Karpas-422 (cell line): ENCODE results near the gene AOX1. TPM values are rescaled to one million over a fixed set of nuclear protein-coding genes. Genes with fewer than 3 reads are reported as not detected.

Source experiments
- DNase-seq: peaks from one replicate; pipeline ENCODE4 v3.0.0-alpha.2; 2015
- H2AFZ ChIP-seq: fragments of 200-600 bp; sonication (generic); 2 replicates; pipeline ENCODE4 v1.6.1; 2014; ENCODE audit warnings: antibody characterized with exemption, low read length, mixed read lengths
- H3K27ac ChIP-seq: fragments of 200-600 bp; sonication (generic); 2 replicates; pipeline ENCODE4 v1.5.1; 2014; ENCODE audit warnings: mild to moderate bottlenecking, low read length, moderate library complexity
- H3K27me3 ChIP-seq: fragments of 200-600 bp; sonication (generic); 2 replicates; pipeline ENCODE4 v1.6.1; 2014; ENCODE audit warnings: low read length, mixed read lengths
- H3K36me3 ChIP-seq: fragments of 200-600 bp; sonication (generic); 2 replicates; pipeline ENCODE4 v1.6.1; 2014; ENCODE audit warnings: low read length, mixed read lengths; ENCODE audit not compliant: insufficient read depth
- H3K4me1 ChIP-seq: fragments of 200-600 bp; sonication (generic); 2 replicates; pipeline ENCODE4 v1.6.1; 2014; ENCODE audit warnings: mild to moderate bottlenecking, low read length, mixed read lengths
- H3K4me2 ChIP-seq: fragments of 200-600 bp; sonication (generic); 2 replicates; pipeline ENCODE4 v1.6.1; 2014; ENCODE audit warnings: low read length, low read depth, mild to moderate bottlenecking; ENCODE audit not compliant: poor library complexity, severe bottlenecking
- H3K4me3 ChIP-seq: fragments of 200-600 bp; sonication (generic); 2 replicates; pipeline ENCODE4 v1.5.1; 2014; ENCODE audit warnings: mild to moderate bottlenecking, antibody characterized with exemption, low read length, mixed read lengths
- H3K79me2 ChIP-seq: fragments of 200-600 bp; sonication (generic); 2 replicates; pipeline ENCODE4 v1.6.1; 2014; ENCODE audit warnings: mild to moderate bottlenecking, low read length, mixed read lengths
- H3K9ac ChIP-seq: fragments of 200-600 bp; sonication (generic); 2 replicates; pipeline ENCODE4 v1.6.0; 2014; ENCODE audit warnings: low read length
- H3K9me2 ChIP-seq: fragments of 200-600 bp; sonication (generic), shearing (Covaris generic); replicated peaks from 2 replicates; pipeline ENCODE4 v1.6.0; 2014; ENCODE audit warnings: mild to moderate bottlenecking, low read length, moderate library complexity; ENCODE audit not compliant: insufficient read depth
- H3K9me3 ChIP-seq: fragments of 300-700, 200-600 bp; sonication (generic); 2 replicates; pipeline ENCODE4 v1.6.1; 2014; ENCODE audit warnings: low read length, mixed read lengths
- H4K20me1 ChIP-seq: fragments of 200-600 bp; sonication (generic); 2 replicates; pipeline ENCODE4 v1.6.1; 2014; ENCODE audit warnings: mild to moderate bottlenecking, antibody characterized with exemption, low read length, low read depth; ENCODE audit not compliant: insufficient read depth
- total RNA-seq: library from RNA; depleted of rRNA; stranded (reverse); fragments of >200 nt; shearing (Covaris generic); gene quantifications from 2 replicates; pipeline ENCODE4 v1.2.3, GENCODE V29; 2014; ENCODE audit warnings: low replicate concordance

The AOX1 gene
- total RNA-seq, 1 experiment from 2014 or later: 0.37 TPM

- no peaks in the 10 kb centered on the region for H3K27me3 ChIP-seq
- H3K9ac ChIP-seq: no peak overlapping the region
- no peak for DNase-seq
- no peaks in the 10 kb centered on the region for H3K9me3 ChIP-seq
- H2AFZ ChIP-seq: no peak overlapping the region
- 0 out of 2 replicates have a peak, but pooled peaks cover 5% of the 10 kb centered on the region for H3K4me1 ChIP-seq
- no peak overlapping the region for H3K27ac ChIP-seq
- H4K20me1 ChIP-seq: no peaks in the 10 kb centered on the region
- H3K36me3 ChIP-seq: no peaks in the 10 kb centered on the region
- H3K4me2 ChIP-seq: no peak overlapping the region
- H3K79me2 ChIP-seq: no peaks in the 10 kb centered on the region
- H3K4me3 ChIP-seq: no peak overlapping the region
- H3K9me2 ChIP-seq: no peaks in the 10 kb centered on the region
Measured at GRCh38 chr2:200655918-200656580, 70.2 kb downstream of the AOX1 start.

- Histone ChIP-seq H3K4me3 (no peak overlapping the region), H4K20me1 (no peaks in the 10 kb centered on the region), H3K4me1 (0 out of 2 replicates have a peak, but pooled peaks cover 5% of the 10 kb centered on the region), H3K36me3 (no peaks in the 10 kb centered on the region), H3K27ac (no peak overlapping the region), H3K79me2 (no peaks in the 10 kb centered on the region), H3K9me3 (no peaks in the 10 kb centered on the region), H3K9ac (no peak overlapping the region), H3K27me3 (no peaks in the 10 kb centered on the region), H3K4me2 (no peak overlapping the region), H3K9me2 (no peaks in the 10 kb centered on the region), H2AFZ (no peak overlapping the region)
- DNase-seq: no peak
Measured at GRCh38 chr2:200658278-200658864, 72.6 kb downstream of the AOX1 start.

DNA sequence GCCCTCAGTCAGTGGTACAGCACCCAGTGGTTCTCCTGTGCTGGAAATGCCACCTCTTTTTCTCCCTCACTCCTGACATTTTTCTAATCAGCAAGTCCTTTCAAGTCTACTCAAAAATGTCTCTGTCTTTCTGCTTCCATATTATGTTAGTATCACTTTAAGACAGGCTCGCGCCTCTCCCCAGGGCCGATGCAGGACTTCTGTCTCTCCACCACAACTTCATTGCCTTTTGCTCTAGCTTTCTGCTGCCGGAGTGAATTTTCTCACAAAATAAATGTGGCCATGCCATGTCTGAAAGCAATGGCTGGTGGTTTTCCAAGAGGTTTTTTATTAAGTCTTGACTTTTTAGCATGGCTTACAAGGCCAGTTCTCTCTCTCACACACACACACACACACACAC is 73.6 kb downstream of the AOX1 start:
- Histone ChIP-seq H3K9me2 (no peaks in the 10 kb centered on the region), H3K27ac (no peak overlapping the region), H3K79me2 (no peaks in the 10 kb centered on the region), H3K27me3 (no peaks in the 10 kb centered on the region), H4K20me1 (no peaks in the 10 kb centered on the region), H3K4me3 (no peak overlapping the region), H3K4me2 (no peak overlapping the region), H3K4me1 (0 out of 2 replicates have a peak, but pooled peaks cover 5% of the 10 kb centered on the region), H3K9me3 (no peaks in the 10 kb centered on the region), H3K9ac (no peak overlapping the region), H3K36me3 (no peaks in the 10 kb centered on the region), H2AFZ (no peak overlapping the region)
- DNase-seq: no peak

DNA sequence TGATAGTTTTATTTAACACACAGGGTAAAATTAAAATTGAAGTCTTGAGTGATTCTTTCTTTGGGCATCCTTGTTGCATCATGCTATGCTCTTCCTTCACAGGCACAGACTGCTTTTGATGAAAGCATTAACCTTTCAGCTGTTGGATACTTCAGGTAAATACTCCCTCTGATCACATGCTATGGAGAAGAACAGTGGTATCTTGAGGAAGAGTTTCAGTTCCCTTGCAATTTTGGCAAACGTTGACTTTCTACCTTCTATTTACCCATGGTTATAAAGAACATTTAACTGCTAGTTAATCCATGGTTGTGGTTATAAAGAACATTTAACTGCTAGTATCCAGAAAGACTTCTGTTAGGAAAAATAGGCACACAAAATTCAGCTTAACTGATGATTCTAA is 75.7 kb downstream of the AOX1 start:
- Histone ChIP-seq H3K9ac (no peak overlapping the region), H3K27ac (no peak overlapping the region), H3K27me3 (no peaks in the 10 kb centered on the region), H3K79me2 (no peaks in the 10 kb centered on the region), H4K20me1 (no peaks in the 10 kb centered on the region), H3K4me1 (0 out of 2 replicates have a peak, but pooled peaks cover 5% of the 10 kb centered on the region), H3K36me3 (no peaks in the 10 kb centered on the region), H2AFZ (no peak overlapping the region), H3K4me3 (no peak overlapping the region), H3K9me2 (no peaks in the 10 kb centered on the region), H3K4me2 (no peak overlapping the region), H3K9me3 (no peaks in the 10 kb centered on the region)
- DNase-seq: no peak

GRCh38 chr2:200662727-200663126 is 76.9 kb downstream of the AOX1 start:
- no peaks in the 10 kb centered on the region for H3K9me3 ChIP-seq
- H3K9ac ChIP-seq: no peak overlapping the region
- no peak overlapping the region for H3K4me3 ChIP-seq
- no peak overlapping the region for H3K4me2 ChIP-seq
- H4K20me1 ChIP-seq: no peaks in the 10 kb centered on the region
- H3K79me2 ChIP-seq: no peaks in the 10 kb centered on the region
- H3K9me2 ChIP-seq: no peaks in the 10 kb centered on the region
- H3K27ac ChIP-seq: no peak overlapping the region
- no peaks in the 10 kb centered on the region for H3K36me3 ChIP-seq
- no peak overlapping the region for H2AFZ ChIP-seq
- H3K27me3 ChIP-seq: no peaks in the 10 kb centered on the region
- no peak for DNase-seq
- H3K4me1 ChIP-seq: 0 out of 2 replicates have a peak, but pooled peaks cover 5% of the 10 kb centered on the region

GRCh38 chr2:200664770-200665494 is 79.1 kb downstream of the AOX1 start:
- Histone ChIP-seq H3K27ac (no peak overlapping the region), H3K4me3 (no peak overlapping the region), H4K20me1 (no peaks in the 10 kb centered on the region), H3K36me3 (no peaks in the 10 kb centered on the region), H3K9me3 (no peaks in the 10 kb centered on the region), H3K9me2 (no peaks in the 10 kb centered on the region), H3K27me3 (no peaks in the 10 kb centered on the region), H2AFZ (no peak overlapping the region), H3K4me2 (no peak overlapping the region), H3K79me2 (no peaks in the 10 kb centered on the region), H3K9ac (no peak overlapping the region), H3K4me1 (peaks cover 5% of the 10 kb centered on the region)
- no peak for DNase-seq

DNA sequence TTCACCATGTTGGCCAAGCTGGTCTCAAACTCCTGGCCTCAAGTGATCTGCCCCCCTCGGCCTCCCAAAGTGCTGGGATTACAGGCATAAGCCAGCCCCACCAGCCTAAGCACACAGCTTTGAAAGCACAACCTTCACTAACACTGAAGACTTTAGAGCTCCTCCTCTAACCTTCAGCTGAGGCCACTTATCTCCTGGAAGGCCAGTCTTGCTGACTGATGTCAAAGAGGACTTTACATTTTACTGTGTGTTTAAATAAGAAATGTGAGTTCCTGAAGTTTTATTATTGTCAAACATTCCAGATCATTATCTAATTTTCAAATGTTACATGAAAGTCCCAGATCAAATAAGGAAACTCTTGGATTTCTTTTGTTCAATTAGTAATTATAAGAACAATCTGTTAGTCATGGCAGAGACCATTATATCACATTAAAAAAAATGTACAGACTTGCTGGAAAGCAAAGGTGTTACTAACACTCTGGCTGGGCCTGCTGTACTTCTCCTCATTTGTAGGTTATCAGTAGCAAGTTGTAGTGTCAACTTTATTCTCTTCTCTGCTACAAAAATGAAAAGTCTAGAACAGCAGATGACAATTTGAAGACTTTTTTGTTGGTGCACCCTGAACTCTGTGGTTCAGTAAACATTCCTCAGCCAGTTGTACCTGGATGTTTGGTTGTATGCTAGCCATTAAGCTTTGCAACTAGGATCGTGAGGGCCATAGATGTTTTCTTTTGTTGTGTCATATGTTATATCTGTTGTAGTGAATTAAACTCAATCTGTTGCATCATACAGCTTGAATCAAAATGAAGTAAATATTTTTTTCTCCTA is 80.0 kb downstream of the AOX1 start:
- Histone ChIP-seq H3K9me2 (no peaks in the 10 kb centered on the region), H3K4me3 (no peak overlapping the region), H3K9me3 (no peaks in the 10 kb centered on the region), H2AFZ (no peak overlapping the region), H3K27ac (no peak overlapping the region), H3K36me3 (no peaks in the 10 kb centered on the region), H3K4me2 (no peak overlapping the region), H3K27me3 (no peaks in the 10 kb centered on the region), H3K9ac (no peak overlapping the region), H3K4me1 (peaks cover 5% of the 10 kb centered on the region), H4K20me1 (no peaks in the 10 kb centered on the region), H3K79me2 (no peaks in the 10 kb centered on the region)
- no peak for DNase-seq

GRCh38 chr2:200667413-200667812 is 81.6 kb downstream of the AOX1 start:
- Histone ChIP-seq H3K4me2 (no peak overlapping the region), H3K27ac (no peak overlapping the region), H3K9me2 (no peaks in the 10 kb centered on the region), H3K36me3 (no peaks in the 10 kb centered on the region), H4K20me1 (no peaks in the 10 kb centered on the region), H3K9ac (no peak overlapping the region), H3K79me2 (no peaks in the 10 kb centered on the region), H3K4me1 (peaks cover 5% of the 10 kb centered on the region), H3K4me3 (no peak overlapping the region), H2AFZ (no peak overlapping the region), H3K27me3 (no peaks in the 10 kb centered on the region), H3K9me3 (no peaks in the 10 kb centered on the region)
- no peak for DNase-seq
